BLaER1 (cell line): ENCODE data around the gene HEPHL1.

Experiments
- H3K27ac ChIP-seq: shearing (Covaris generic); formaldehyde crosslinking; 2 replicates; pipeline ENCODE4 v1.8.1; 2022
- H3K27me3 ChIP-seq: shearing (Covaris generic); formaldehyde crosslinking; 2 replicates; pipeline ENCODE4 v1.8.1; 2022
- H3K36me3 ChIP-seq: shearing (Covaris generic); formaldehyde crosslinking; 2 replicates; pipeline ENCODE4 v1.8.1; 2022
- H3K4me1 ChIP-seq: shearing (Covaris generic); formaldehyde crosslinking; 2 replicates; pipeline ENCODE4 v1.8.1; 2022
- H3K4me2 ChIP-seq: shearing (Covaris generic); formaldehyde crosslinking; 2 replicates; pipeline ENCODE4 v1.8.1; 2022
- H3K4me3 ChIP-seq: shearing (Covaris generic); formaldehyde crosslinking; 2 replicates; pipeline ENCODE4 v1.8.1; 2022
- H3K9ac ChIP-seq: shearing (Covaris generic); formaldehyde crosslinking; 2 replicates; pipeline ENCODE4 v1.8.1; 2022
- H3K9me3 ChIP-seq: shearing (Covaris generic); formaldehyde crosslinking; 2 replicates; pipeline ENCODE4 v1.8.1; 2022
- H4K20me1 ChIP-seq: shearing (Covaris generic); formaldehyde crosslinking; 2 replicates; pipeline ENCODE4 v1.8.1; 2022
- Cebpa-rat ChIP-seq: shearing (Covaris generic); IDR thresholded peaks from 2 replicates; pipeline ENCODE4 v1.8.1; 2022

Gene HEPHL1

GRCh38 chr11:94017446-94017845 lies 3.7 kb upstream of the HEPHL1 start:
- H3K9ac ChIP-seq: no peak overlapping the region
- no peaks in the 10 kb centered on the region for H3K27me3 ChIP-seq
- H3K27ac ChIP-seq: no peak overlapping the region
- H3K4me1 ChIP-seq: no peaks in the 10 kb centered on the region
- no peak overlapping the region for H3K4me2 ChIP-seq
- H4K20me1 ChIP-seq: no peaks in the 10 kb centered on the region
- H3K4me3 ChIP-seq: no peak overlapping the region
- no peak for TF ChIP-seq Cebpa-rat
- H3K36me3 ChIP-seq: no peaks in the 10 kb centered on the region
- H3K9me3 ChIP-seq: peaks cover 17% of the 10 kb centered on the region; the same call in 1 of the 2 replicates

GRCh38 chr11:94018721-94019120 lies 2.4 kb upstream of the HEPHL1 start:
- Histone ChIP-seq H3K27ac (no peak overlapping the region), H3K9ac (no peak overlapping the region), H3K4me1 (no peaks in the 10 kb centered on the region), H4K20me1 (no peaks in the 10 kb centered on the region), H3K36me3 (no peaks in the 10 kb centered on the region), H3K4me3 (no peak overlapping the region), H3K4me2 (no peak overlapping the region), H3K9me3 (peaks cover 17% of the 10 kb centered on the region; the same call in 1 of the 2 replicates), H3K27me3 (no peaks in the 10 kb centered on the region)
- TF ChIP-seq Cebpa-rat: no peak

- H3K36me3 ChIP-seq: no peaks in the 10 kb centered on the region
- H3K4me1 ChIP-seq: no peaks in the 10 kb centered on the region
- H3K9ac ChIP-seq: no peak overlapping the region
- no peak for TF ChIP-seq Cebpa-rat
- no peaks in the 10 kb centered on the region for H3K27me3 ChIP-seq
- no peak overlapping the region for H3K4me2 ChIP-seq
- no peak overlapping the region for H3K4me3 ChIP-seq
- no peak overlapping the region for H3K27ac ChIP-seq
- H4K20me1 ChIP-seq: no peaks in the 10 kb centered on the region
- no peaks in the 10 kb centered on the region for H3K9me3 ChIP-seq
These were observed 2.7 kb downstream of the HEPHL1 start for GRCh38 chr11:94023856-94024255.

DNA sequence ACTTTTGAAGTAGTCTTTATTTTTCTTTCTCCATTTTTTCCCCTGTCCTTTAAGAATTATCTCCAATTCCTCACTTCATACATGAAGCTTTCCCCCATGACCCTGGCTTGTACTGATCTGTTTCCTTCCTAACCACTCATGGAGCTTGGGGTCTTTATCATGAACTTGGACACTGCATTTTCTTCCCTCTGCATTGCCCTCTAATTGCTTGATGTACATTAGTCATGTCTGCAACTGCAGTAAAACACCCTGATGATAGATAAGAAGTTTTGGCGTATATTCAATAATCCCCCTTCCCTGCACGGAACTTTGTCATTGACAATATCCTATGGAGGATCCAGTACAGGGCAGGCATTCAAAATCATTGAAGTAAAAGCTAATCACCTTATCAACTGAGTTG lies 3.4 kb downstream of the HEPHL1 start:
- Histone ChIP-seq H3K36me3 (no peaks in the 10 kb centered on the region), H3K4me2 (no peak overlapping the region), H3K27ac (no peak overlapping the region), H3K4me3 (no peak overlapping the region), H3K4me1 (no peaks in the 10 kb centered on the region), H3K27me3 (no peaks in the 10 kb centered on the region), H3K9me3 (no peaks in the 10 kb centered on the region), H3K9ac (no peak overlapping the region), H4K20me1 (no peaks in the 10 kb centered on the region)
- TF ChIP-seq Cebpa-rat: no peak

- Histone ChIP-seq H3K4me1 (no peaks in the 10 kb centered on the region), H3K27me3 (no peaks in the 10 kb centered on the region), H3K27ac (no peak overlapping the region), H3K4me2 (no peak overlapping the region), H3K4me3 (no peak overlapping the region), H4K20me1 (no peaks in the 10 kb centered on the region), H3K9me3 (no peaks in the 10 kb centered on the region), H3K36me3 (no peaks in the 10 kb centered on the region), H3K9ac (no peak overlapping the region)
- TF ChIP-seq Cebpa-rat: no peak
These were observed 4.7 kb downstream of the HEPHL1 start for GRCh38 chr11:94025690-94026394.

DNA sequence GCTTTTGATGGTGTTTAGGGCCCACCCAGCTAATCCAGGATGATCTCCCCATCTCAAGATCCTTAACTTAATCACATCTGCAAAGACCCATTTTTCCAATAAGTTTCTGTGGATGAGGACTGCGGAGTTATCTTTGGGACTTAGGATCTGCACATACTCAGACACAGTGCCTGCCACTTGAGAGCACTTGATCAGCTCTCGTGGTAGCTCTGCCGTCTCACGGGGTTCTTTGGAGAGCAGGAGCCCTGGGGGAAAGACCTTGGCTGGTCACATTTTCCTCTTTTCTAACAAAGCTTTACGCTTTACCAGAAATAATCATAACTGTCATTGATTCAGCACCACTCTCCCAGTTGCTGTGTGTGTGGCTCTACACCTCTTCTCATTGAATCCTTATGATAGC lies 6.1 kb downstream of the HEPHL1 start:
- Histone ChIP-seq H3K9me3 (no peaks in the 10 kb centered on the region), H4K20me1 (no peaks in the 10 kb centered on the region), H3K4me3 (no peak overlapping the region), H3K4me1 (no peaks in the 10 kb centered on the region), H3K9ac (no peak overlapping the region), H3K36me3 (no peaks in the 10 kb centered on the region), H3K27ac (no peak overlapping the region), H3K27me3 (no peaks in the 10 kb centered on the region), H3K4me2 (no peak overlapping the region)
- TF ChIP-seq Cebpa-rat: no peak

DNA sequence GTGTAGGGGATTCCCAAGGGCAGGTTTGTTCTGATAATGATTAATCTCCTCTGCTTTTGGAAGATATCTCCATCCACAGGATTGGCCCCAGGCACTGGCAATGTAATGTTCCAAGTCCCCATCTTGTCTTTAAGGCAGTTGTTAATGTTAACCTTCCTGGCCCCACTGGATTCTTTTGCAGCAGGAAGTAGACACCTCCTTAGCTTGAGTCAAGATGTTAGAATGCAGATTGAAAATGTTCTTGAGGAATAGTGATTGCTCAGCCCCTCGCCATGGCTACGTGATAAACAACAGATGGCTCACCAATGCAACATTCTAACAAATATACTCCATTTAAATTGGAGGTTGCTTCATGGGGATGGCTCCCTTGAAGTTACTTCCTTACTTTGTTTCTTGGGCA lies 7.3 kb downstream of the HEPHL1 start:
- H3K4me3 ChIP-seq: no peak overlapping the region
- H3K36me3 ChIP-seq: no peaks in the 10 kb centered on the region
- no peak overlapping the region for H3K27ac ChIP-seq
- H3K9ac ChIP-seq: no peak overlapping the region
- H3K4me1 ChIP-seq: no peaks in the 10 kb centered on the region
- no peaks in the 10 kb centered on the region for H3K9me3 ChIP-seq
- TF ChIP-seq Cebpa-rat: no peak
- no peaks in the 10 kb centered on the region for H4K20me1 ChIP-seq
- no peaks in the 10 kb centered on the region for H3K27me3 ChIP-seq
- no peak overlapping the region for H3K4me2 ChIP-seq

DNA sequence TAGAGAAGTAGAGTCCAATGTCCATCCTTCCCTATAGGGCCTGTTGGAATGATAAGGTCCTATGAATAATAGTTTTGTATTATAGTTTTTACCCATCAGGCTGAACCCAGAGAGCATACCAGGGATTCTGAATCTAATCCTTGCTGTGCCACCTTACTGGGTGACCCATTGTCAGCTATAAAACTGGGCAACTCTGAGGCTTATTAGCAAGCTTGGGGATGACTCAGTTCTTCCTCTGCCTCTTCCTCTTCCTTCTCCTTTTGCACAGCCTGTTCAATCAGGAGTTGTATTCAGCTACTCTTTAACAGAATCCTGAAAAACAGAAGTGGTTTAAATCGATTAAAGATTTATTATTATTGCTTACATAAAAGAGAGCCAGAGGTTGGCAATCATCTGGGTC lies 8.9 kb downstream of the HEPHL1 start:
- no peak overlapping the region for H3K27ac ChIP-seq
- TF ChIP-seq Cebpa-rat: no peak
- no peaks in the 10 kb centered on the region for H4K20me1 ChIP-seq
- no peaks in the 10 kb centered on the region for H3K27me3 ChIP-seq
- H3K36me3 ChIP-seq: no peaks in the 10 kb centered on the region
- H3K4me1 ChIP-seq: no peaks in the 10 kb centered on the region
- no peaks in the 10 kb centered on the region for H3K9me3 ChIP-seq
- H3K4me3 ChIP-seq: no peak overlapping the region
- H3K4me2 ChIP-seq: no peak overlapping the region
- H3K9ac ChIP-seq: no peak overlapping the region

GRCh38 chr11:94031625-94032024 lies 10.5 kb downstream of the HEPHL1 start:
- H3K27me3 ChIP-seq: no peaks in the 10 kb centered on the region
- no peaks in the 10 kb centered on the region for H4K20me1 ChIP-seq
- H3K36me3 ChIP-seq: no peaks in the 10 kb centered on the region
- H3K9ac ChIP-seq: no peak overlapping the region
- H3K27ac ChIP-seq: no peak overlapping the region
- TF ChIP-seq Cebpa-rat: no peak
- no peak overlapping the region for H3K4me3 ChIP-seq
- no peaks in the 10 kb centered on the region for H3K4me1 ChIP-seq
- peaks cover 6% of the 10 kb centered on the region; the same call in 1 of the 2 replicates for H3K9me3 ChIP-seq
- no peak overlapping the region for H3K4me2 ChIP-seq

GRCh38 chr11:94032066-94032465 lies 10.9 kb downstream of the HEPHL1 start:
- H3K4me3 ChIP-seq: no peak overlapping the region
- no peaks in the 10 kb centered on the region for H4K20me1 ChIP-seq
- TF ChIP-seq Cebpa-rat: no peak
- H3K4me2 ChIP-seq: no peak overlapping the region
- peaks cover 7% of the 10 kb centered on the region; the same call in 1 of the 2 replicates for H3K9me3 ChIP-seq
- no peaks in the 10 kb centered on the region for H3K36me3 ChIP-seq
- H3K9ac ChIP-seq: no peak overlapping the region
- H3K27me3 ChIP-seq: no peaks in the 10 kb centered on the region
- no peak overlapping the region for H3K27ac ChIP-seq
- H3K4me1 ChIP-seq: no peaks in the 10 kb centered on the region

GRCh38 chr11:94032725-94033124 lies 11.6 kb downstream of the HEPHL1 start:
- Histone ChIP-seq H3K27ac (no peak overlapping the region), H4K20me1 (no peaks in the 10 kb centered on the region), H3K36me3 (no peaks in the 10 kb centered on the region), H3K27me3 (no peaks in the 10 kb centered on the region), H3K9ac (no peak overlapping the region), H3K4me3 (no peak overlapping the region), H3K4me1 (no peaks in the 10 kb centered on the region), H3K9me3 (peaks cover 7% of the 10 kb centered on the region; the same call in 1 of the 2 replicates), H3K4me2 (no peak overlapping the region)
- no peak for TF ChIP-seq Cebpa-rat
